ENCODE results near the gene FMO1. TPM values are rescaled to one million over a fixed set of nuclear protein-coding genes. Genes with fewer than 3 reads are reported as not detected.

FMO1 gene
- total RNA-seq (2021; ENCODE audit: unreplicated experiment) (not detected), Bru-seq, nascent RNA (not detected), BruChase-seq, experiment 1, labeled RNA remaining after a 6-hour chase (not detected), BruChase-seq, experiment 2, labeled RNA remaining after a 2-hour chase (not detected)
- 0.03 TPM in 1 of 2 replicates, not detected in the other for polyA plus RNA-seq (2012)
- long read RNA-seq = 0 reads

DNA sequence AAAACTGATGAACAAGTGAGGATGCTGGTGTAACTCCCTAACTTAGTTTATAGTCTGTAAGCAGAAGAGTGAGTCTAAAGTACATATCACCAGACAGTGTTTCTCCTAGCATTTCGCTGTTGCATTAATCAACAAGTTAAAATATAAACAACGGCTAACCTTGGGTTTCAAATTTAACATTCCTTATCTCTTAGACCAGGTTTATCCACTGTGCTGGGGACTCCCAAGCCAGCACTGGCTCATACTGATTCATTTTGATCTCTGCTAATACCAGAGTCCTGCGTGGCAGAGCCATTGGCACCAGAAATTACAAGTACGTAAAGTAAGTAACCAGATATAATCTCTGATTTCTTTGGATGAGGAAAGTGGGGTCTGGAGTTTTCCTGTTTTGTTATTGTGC is at the start of gene FMO1:
Gene FMO1, plus strand, starts transcription at position 193 of the 400 bp plus-strand sequence. CDS start 9,594 bp downstream, outside the sequence.
- ATAC-seq = no peak
- Histone ChIP-seq H2AFZ (ENCODE audit: low read depth, low read length, poor library complexity, severe bottlenecking) (no peak within 1 kb of the TSS), H3K4me1 (ENCODE audit: control insufficient read depth in 1 of 2, insufficient read depth in 2 of 2, low read length in 2 of 2) (peaks cover 0 to 3% of the 10 kb centered on the region in 2 experiments; a peak in 1 of 4 replicates), H3K27ac (ENCODE audit: low read depth, low read length) (no peak within 1 kb of the TSS), H3K27me3 (ENCODE audit: insufficient read depth, low read length) (no peaks in the 10 kb centered on the region), H3K4me2 (ENCODE audit: low read length) (no peak within 1 kb of the TSS), H3K4me3 (replicated peaks in 1 of 2; ENCODE audit: low read depth in 1 of 2, low read length in 2 of 2) (no peak within 1 kb of the TSS), H4K20me1 (ENCODE audit: insufficient read depth) (no peaks in the 10 kb centered on the region), H3K9ac (ENCODE audit: low read length) (no peak within 1 kb of the TSS), H3K9me2 (ENCODE audit: insufficient read depth) (no peaks in the 10 kb centered on the region), H3K79me2 (ENCODE audit: insufficient read depth, low read length) (no peaks in the 10 kb centered on the region), H3K36me3 (ENCODE audit: control insufficient read depth in 1 of 2, insufficient read depth in 2 of 2, low read length in 2 of 2) (no peaks in the 10 kb centered on the region), H3K9me3 (ENCODE audit: control insufficient read depth in 1 of 2, insufficient read depth in 1 of 2, low read depth in 1 of 2, low read length in 2 of 2) (no peaks in the 10 kb centered on the region)
- ChIA-PET RAD21 (ENCODE audit: low non-redundant PET in 1 of 2, low total read pairs in 2 of 2, uncharacterized antibody in 2 of 2, unreplicated experiment in 2 of 2) (no interaction called here), CTCF (no interaction called here), POLR2A (no interaction called here)
- intact Hi-C loops (cut with micrococcal nuclease) = loop anchor here (5.0 to 10.0 kb wide), 3 partner anchors 64 to 466 kb away; partner anchors contain the start of gene FMO4
- TF ChIP-seq, protein P1, sequence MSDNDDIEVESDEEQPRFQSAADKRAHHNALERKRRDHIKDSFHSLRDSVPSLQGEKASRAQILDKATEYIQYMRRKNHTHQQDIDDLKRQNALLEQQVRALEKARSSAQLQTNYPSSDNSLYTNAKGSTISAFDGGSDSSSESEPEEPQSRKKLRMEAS (IDR thresholded peaks at IDR 0.05) = no peak
- TF ChIP-seq TCF7L2 (IDR thresholded peaks at IDR 0.05; ENCODE audit: borderline replicate concordance, extremely low read depth, insufficient read depth, insufficient read length) (no peak), JUND (IDR thresholded peaks at IDR 0.05) (no peak), POLR2A (IDR thresholded peaks at IDR 0.05; ENCODE audit: borderline replicate concordance, extremely low read depth, insufficient read depth, insufficient read length) (no peak), ELF1 (IDR thresholded peaks at IDR 0.05; ENCODE audit: borderline replicate concordance, low read depth) (no peak), SP1 (IDR thresholded peaks at IDR 0.05; ENCODE audit: low read depth) (no peak), EGR1 (IDR thresholded peaks at IDR 0.05; ENCODE audit: low read depth) (no peak), FOSL1 (IDR thresholded peaks at IDR 0.05; ENCODE audit: low read depth) (no peak), SRF (IDR thresholded peaks at IDR 0.05; ENCODE audit: low read depth) (no peak), CBX3 (IDR thresholded peaks at IDR 0.05; ENCODE audit: low read depth) (no peak), EZH2phosphoT487 (IDR thresholded peaks at IDR 0.05; ENCODE audit: borderline replicate concordance) (no peak), ZNF274 (IDR thresholded peaks at IDR 0.05; ENCODE audit: low read depth, low read length) (no peak), YY1 (IDR thresholded peaks at IDR 0.05; ENCODE audit: extremely low read depth, insufficient replicate concordance, low read depth, low read length) (no peak)
- TF ChIP-seq, protein P2, sequence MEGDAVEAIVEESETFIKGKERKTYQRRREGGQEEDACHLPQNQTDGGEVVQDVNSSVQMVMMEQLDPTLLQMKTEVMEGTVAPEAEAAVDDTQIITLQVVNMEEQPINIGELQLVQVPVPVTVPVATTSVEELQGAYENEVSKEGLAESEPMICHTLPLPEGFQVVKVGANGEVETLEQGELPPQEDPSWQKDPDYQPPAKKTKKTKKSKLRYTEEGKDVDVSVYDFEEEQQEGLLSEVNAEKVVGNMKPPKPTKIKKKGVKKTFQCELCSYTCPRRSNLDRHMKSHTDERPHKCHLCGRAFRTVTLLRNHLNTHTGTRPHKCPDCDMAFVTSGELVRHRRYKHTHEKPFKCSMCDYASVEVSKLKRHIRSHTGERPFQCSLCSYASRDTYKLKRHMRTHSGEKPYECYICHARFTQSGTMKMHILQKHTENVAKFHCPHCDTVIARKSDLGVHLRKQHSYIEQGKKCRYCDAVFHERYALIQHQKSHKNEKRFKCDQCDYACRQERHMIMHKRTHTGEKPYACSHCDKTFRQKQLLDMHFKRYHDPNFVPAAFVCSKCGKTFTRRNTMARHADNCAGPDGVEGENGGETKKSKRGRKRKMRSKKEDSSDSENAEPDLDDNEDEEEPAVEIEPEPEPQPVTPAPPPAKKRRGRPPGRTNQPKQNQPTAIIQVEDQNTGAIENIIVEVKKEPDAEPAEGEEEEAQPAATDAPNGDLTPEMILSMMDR (IDR thresholded peaks at IDR 0.05 in 2 of 3, conservative IDR thresholded peaks at IDR 0.05 in 1 of 3; ENCODE audit: borderline replicate concordance in 1 of 3, insufficient read depth in 1 of 3, low read depth in 2 of 3, low read length in 2 of 3) = no peak
- TF ChIP-seq, protein P3, sequence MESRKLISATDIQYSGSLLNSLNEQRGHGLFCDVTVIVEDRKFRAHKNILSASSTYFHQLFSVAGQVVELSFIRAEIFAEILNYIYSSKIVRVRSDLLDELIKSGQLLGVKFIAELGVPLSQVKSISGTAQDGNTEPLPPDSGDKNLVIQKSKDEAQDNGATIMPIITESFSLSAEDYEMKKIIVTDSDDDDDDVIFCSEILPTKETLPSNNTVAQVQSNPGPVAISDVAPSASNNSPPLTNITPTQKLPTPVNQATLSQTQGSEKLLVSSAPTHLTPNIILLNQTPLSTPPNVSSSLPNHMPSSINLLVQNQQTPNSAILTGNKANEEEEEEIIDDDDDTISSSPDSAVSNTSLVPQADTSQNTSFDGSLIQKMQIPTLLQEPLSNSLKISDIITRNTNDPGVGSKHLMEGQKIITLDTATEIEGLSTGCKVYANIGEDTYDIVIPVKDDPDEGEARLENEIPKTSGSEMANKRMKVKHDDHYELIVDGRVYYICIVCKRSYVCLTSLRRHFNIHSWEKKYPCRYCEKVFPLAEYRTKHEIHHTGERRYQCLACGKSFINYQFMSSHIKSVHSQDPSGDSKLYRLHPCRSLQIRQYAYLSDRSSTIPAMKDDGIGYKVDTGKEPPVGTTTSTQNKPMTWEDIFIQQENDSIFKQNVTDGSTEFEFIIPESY (IDR thresholded peaks at IDR 0.05; ENCODE audit: extremely low read depth, insufficient replicate concordance, low read length) = no peak
- TF ChIP-seq, protein P4, sequence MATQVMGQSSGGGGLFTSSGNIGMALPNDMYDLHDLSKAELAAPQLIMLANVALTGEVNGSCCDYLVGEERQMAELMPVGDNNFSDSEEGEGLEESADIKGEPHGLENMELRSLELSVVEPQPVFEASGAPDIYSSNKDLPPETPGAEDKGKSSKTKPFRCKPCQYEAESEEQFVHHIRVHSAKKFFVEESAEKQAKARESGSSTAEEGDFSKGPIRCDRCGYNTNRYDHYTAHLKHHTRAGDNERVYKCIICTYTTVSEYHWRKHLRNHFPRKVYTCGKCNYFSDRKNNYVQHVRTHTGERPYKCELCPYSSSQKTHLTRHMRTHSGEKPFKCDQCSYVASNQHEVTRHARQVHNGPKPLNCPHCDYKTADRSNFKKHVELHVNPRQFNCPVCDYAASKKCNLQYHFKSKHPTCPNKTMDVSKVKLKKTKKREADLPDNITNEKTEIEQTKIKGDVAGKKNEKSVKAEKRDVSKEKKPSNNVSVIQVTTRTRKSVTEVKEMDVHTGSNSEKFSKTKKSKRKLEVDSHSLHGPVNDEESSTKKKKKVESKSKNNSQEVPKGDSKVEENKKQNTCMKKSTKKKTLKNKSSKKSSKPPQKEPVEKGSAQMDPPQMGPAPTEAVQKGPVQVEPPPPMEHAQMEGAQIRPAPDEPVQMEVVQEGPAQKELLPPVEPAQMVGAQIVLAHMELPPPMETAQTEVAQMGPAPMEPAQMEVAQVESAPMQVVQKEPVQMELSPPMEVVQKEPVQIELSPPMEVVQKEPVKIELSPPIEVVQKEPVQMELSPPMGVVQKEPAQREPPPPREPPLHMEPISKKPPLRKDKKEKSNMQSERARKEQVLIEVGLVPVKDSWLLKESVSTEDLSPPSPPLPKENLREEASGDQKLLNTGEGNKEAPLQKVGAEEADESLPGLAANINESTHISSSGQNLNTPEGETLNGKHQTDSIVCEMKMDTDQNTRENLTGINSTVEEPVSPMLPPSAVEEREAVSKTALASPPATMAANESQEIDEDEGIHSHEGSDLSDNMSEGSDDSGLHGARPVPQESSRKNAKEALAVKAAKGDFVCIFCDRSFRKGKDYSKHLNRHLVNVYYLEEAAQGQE (IDR thresholded peaks at IDR 0.05; ENCODE audit: low read depth) = no peak
- TF ChIP-seq, protein P5, sequence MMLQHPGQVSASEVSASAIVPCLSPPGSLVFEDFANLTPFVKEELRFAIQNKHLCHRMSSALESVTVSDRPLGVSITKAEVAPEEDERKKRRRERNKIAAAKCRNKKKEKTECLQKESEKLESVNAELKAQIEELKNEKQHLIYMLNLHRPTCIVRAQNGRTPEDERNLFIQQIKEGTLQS (IDR thresholded peaks at IDR 0.05) = no peak
- no TSS peak for BruUV-seq (replicated peaks)
- no peak for DNase-seq (ENCODE audit: low read depth, low spot score)

All from HCT116 (cell line).